NT2/D1 (cell line): Measurements from ENCODE around the gene TGFB1I1.
"Not testable (repeated sequence)": the region's sequence is repeated elsewhere in the genome, so short reads cannot be mapped to it uniquely, and the experiment has no call there.

ENCODE experiments used
- DNase-seq: peaks from one replicate; pipeline ENCODE4 v3.0.0-alpha.2; 2011; ENCODE audit warnings: low read depth, low spot score
- H3K27me3 ChIP-seq: 2 replicates; pipeline ENCODE4 v1.6.0; 2011; ENCODE audit warnings: mild to moderate bottlenecking; ENCODE audit not compliant: insufficient read length, insufficient read depth
- H3K36me3 ChIP-seq: 2 replicates; pipeline ENCODE4 v1.6.1; 2011; ENCODE audit warnings: mild to moderate bottlenecking, low read length, mixed read lengths; ENCODE audit not compliant: insufficient read depth, insufficient read length
- H3K4me1 ChIP-seq: 2 replicates; pipeline ENCODE4 v1.5.1; 2011; ENCODE audit not compliant: insufficient read depth, insufficient read length
- H3K4me3 ChIP-seq: 2 replicates; pipeline ENCODE4 v1.5.1; 2011; ENCODE audit warnings: low read depth; ENCODE audit not compliant: insufficient read length
- H3K9ac ChIP-seq: 2 replicates; pipeline ENCODE4 v1.6.0; 2011; ENCODE audit warnings: low read depth; ENCODE audit not compliant: insufficient read length
- H3K9me3 ChIP-seq: 2 replicates; pipeline ENCODE4 v1.5.1; 2011; ENCODE audit warnings: mild to moderate bottlenecking, low read length; ENCODE audit not compliant: insufficient read depth
- SUZ12 ChIP-seq: IDR thresholded peaks from 2 replicates; pipeline ENCODE4 v1.6.1; 2011; ENCODE audit not compliant: insufficient read length, insufficient read depth; ENCODE audit errors: extremely low read depth
- YY1 ChIP-seq: IDR thresholded peaks from 2 replicates; pipeline ENCODE4 v1.6.1; 2011; ENCODE audit not compliant: insufficient read length, insufficient read depth
- ZNF274 ChIP-seq: IDR thresholded peaks from 2 replicates; pipeline ENCODE4 v1.6.1; 2011; ENCODE audit warnings: mild to moderate bottlenecking, low read depth, low read length

Gene TGFB1I1

GRCh38 chr16:31496670-31497069, 24.7 kb downstream of the TGFB1I1 start:
- no peak overlapping the region for H3K4me3 ChIP-seq
- no peaks in the 10 kb centered on the region for H3K9me3 ChIP-seq
- no peaks in the 10 kb centered on the region for H3K27me3 ChIP-seq
- no peak for DNase-seq
- no peak overlapping the region for H3K9ac ChIP-seq
- TF ChIP-seq YY1, result no peak
- no peak for TF ChIP-seq SUZ12
- TF ChIP-seq ZNF274, result no peak
- peaks cover 75% of the 10 kb centered on the region for H3K36me3 ChIP-seq
- H3K4me1 ChIP-seq, result no peaks in the 10 kb centered on the region

- Histone ChIP-seq H3K9ac (no peak overlapping the region), H3K27me3 (no peaks in the 10 kb centered on the region), H3K4me3 (no peak overlapping the region), H3K4me1 (no peaks in the 10 kb centered on the region), H3K36me3 (peaks cover 57% of the 10 kb centered on the region), H3K9me3 (no peaks in the 10 kb centered on the region)
- TF ChIP-seq YY1 (no peak), SUZ12 (no peak), ZNF274 (no peak)
- DNase-seq, result no peak
Measured at GRCh38 chr16:31498493-31498892, 26.5 kb downstream of the TGFB1I1 start.

GRCh38 chr16:31499928-31500327, 28.0 kb downstream of the TGFB1I1 start:
- peaks cover 61% of the 10 kb centered on the region for H3K36me3 ChIP-seq
- no peak overlapping the region for H3K4me3 ChIP-seq
- no peaks in the 10 kb centered on the region for H3K4me1 ChIP-seq
- no peaks in the 10 kb centered on the region for H3K9me3 ChIP-seq
- TF ChIP-seq ZNF274 (no peak), SUZ12 (no peak), YY1 (no peak)
- DNase-seq, result no peak
- no peak overlapping the region for H3K9ac ChIP-seq
- H3K27me3 ChIP-seq, result no peaks in the 10 kb centered on the region

GRCh38 chr16:31501226-31501965, 29.4 kb downstream of the TGFB1I1 start:
- H3K27me3 ChIP-seq, result no peaks in the 10 kb centered on the region
- peaks cover 63% of the 10 kb centered on the region for H3K36me3 ChIP-seq
- TF ChIP-seq ZNF274 (no peak), SUZ12 (no peak), YY1 (no peak)
- H3K4me1 ChIP-seq, result no peaks in the 10 kb centered on the region
- no peak for DNase-seq
- no peak overlapping the region for H3K4me3 ChIP-seq
- H3K9ac ChIP-seq, result no peak overlapping the region
- H3K9me3 ChIP-seq, result no peaks in the 10 kb centered on the region

GRCh38 chr16:31501966-31502348, 30.0 kb downstream of the TGFB1I1 start:
- DNase-seq, result no peak
- H3K27me3 ChIP-seq, result no peaks in the 10 kb centered on the region
- H3K4me1 ChIP-seq, result no peaks in the 10 kb centered on the region
- H3K36me3 ChIP-seq, result peaks cover 59% of the 10 kb centered on the region
- no peak overlapping the region for H3K4me3 ChIP-seq
- no peak overlapping the region for H3K9ac ChIP-seq
- H3K9me3 ChIP-seq, result no peaks in the 10 kb centered on the region
- TF ChIP-seq YY1 (no peak), ZNF274 (no peak), SUZ12 (no peak)

GRCh38 chr16:31502981-31503380, 31.0 kb downstream of the TGFB1I1 start:
- Histone ChIP-seq H3K9ac (no peak overlapping the region), H3K4me3 (no peak overlapping the region), H3K36me3 (peaks cover 50% of the 10 kb centered on the region), H3K4me1 (no peaks in the 10 kb centered on the region), H3K9me3 (no peaks in the 10 kb centered on the region), H3K27me3 (no peaks in the 10 kb centered on the region)
- no peak for DNase-seq
- TF ChIP-seq SUZ12, result no peak
- no peak for TF ChIP-seq YY1
- no peak for TF ChIP-seq ZNF274

GRCh38 chr16:31503555-31503954, 31.6 kb downstream of the TGFB1I1 start:
- H3K4me3 ChIP-seq, H3K9ac ChIP-seq: not testable (repeated sequence)

More at GRCh38 chr16:31503555-31503954, 31.6 kb downstream of the TGFB1I1 start:
- DNase-seq, H3K27me3 ChIP-seq, H3K9me3 ChIP-seq, H3K4me1 ChIP-seq: not testable (repeated sequence)
- H3K36me3 ChIP-seq, result peaks cover 44% of the 10 kb centered on the region
